ENCODE data around the gene HSF4. TPM values are rescaled to one million over a fixed set of nuclear protein-coding genes. Genes with fewer than 3 reads are reported as not detected.

HSF4 gene
- total RNA-seq, 2 donors from 2014 or later: 15.3 to 157 TPM

GRCh38 chr16:67215706-67216105, 51.2 kb downstream of the HSF4 start:
- peaks cover 0 to 22% of the 10 kb centered on the region in 2 donors for H3K4me1 ChIP-seq
- no peak overlapping the region for H3K27ac ChIP-seq
- TF ChIP-seq CTCF (IDR thresholded peaks at IDR 0.05): no peak
- no peak for DNase-seq (ENCODE audit: low spot score)
- H3K27me3 ChIP-seq: no peaks in the 10 kb centered on the region
- no peak overlapping the region for H3K4me3 ChIP-seq
- no peaks in the 10 kb centered on the region for H3K9me3 ChIP-seq
- H3K36me3 ChIP-seq: no peaks in the 10 kb centered on the region

DNA sequence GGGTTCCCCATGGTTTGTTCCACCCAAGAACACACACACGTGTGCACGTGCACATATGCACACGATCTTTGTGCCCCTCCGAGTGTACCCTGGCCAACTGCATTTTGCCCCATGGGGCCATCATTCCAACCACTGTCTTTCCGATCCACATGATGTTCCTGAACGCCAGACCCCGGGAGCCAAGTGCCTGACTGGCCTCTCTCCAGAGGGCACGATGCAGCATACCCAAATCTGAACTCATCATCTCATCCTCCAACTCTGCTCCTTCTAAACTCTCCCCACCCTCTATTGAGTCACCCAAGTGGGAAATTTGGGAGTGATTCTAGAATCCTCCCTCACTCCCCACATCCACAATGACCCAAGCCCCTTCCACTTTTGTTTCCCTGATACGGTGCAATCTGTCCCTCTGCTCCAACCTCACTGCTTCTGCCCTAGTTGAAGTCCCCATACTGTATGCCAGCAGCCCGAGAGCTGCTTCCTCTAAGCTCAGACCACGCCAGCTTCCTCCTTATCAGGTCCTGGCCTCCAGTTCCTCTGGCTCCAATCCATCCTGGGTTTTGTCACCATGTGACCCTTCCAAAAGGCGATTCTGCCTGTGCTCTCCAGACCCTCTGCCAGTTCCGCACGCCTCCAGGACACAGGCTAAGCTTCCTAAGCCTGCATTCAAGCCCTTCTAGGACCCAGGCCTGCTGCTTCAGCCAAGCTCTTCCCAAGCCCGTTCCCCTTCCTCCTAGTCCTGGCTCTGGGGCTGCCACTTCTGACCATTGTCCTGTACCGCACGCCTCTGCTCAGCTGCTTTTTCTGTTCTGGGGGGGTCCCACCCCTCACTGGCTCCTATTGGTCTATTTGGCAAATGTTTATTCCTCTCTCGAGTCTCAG, 52.3 kb downstream of the HSF4 start:
- TF ChIP-seq CTCF (IDR thresholded peaks at IDR 0.05): no peak
- Histone ChIP-seq H3K4me3 (no peak overlapping the region), H3K27me3 (no peaks in the 10 kb centered on the region), H3K27ac (peak overlapping the region; percentile 72 to 74), H3K36me3 (no peaks in the 10 kb centered on the region), H3K4me1 (peaks cover 0 to 22% of the 10 kb centered on the region in 2 donors), H3K9me3 (no peaks in the 10 kb centered on the region)
- DNase-seq (ENCODE audit: low spot score): peak; percentile 83

MicroRNAs within 50 kb of the gene (microRNA counts, 767-probe panel; counts per million panel counts)
- 0 to 1,333 counts per million in 2 donors for microRNA hsa-miR-328

Small RNA genes lying within 50 kb of the gene (microRNA-seq; reads per million reads assigned to microRNA genes)
- gene MIR328 (ENCODE audit: borderline number of aligned reads in 2 of 2, borderline replicate concordance in 1 of 2): 145 to 172 reads per million in 2 donors

Other genes with a start within 250 kb of the HSF4 start
- gene CDH16, start 245.9 kb upstream of the HSF4 start, total RNA-seq: 1 to 10 TPM in 1 of 2 donors, under 1 TPM in 1; 0.79 to 1.4 TPM
- 100 to 1,000 TPM; 173 to 266 TPM for gene RRAD, start 239.2 kb upstream of the HSF4 start, total RNA-seq
- 100 to 1,000 TPM in 1 of 2 donors, 10 to 100 TPM in 1; 75.3 to 118 TPM for gene CIAO2B, start 230.3 kb upstream of the HSF4 start, total RNA-seq
- 10 to 100 TPM; 33.1 to 51.4 TPM for gene CES2, start 229.2 kb upstream of the HSF4 start, total RNA-seq
- under 1 TPM; 0.16 to 0.89 TPM for gene CES3, start 203.5 kb upstream of the HSF4 start, total RNA-seq
- 10 to 100 TPM in 1 of 2 donors, 1 to 10 TPM in 1; 7.8 to 20.6 TPM for gene CES4A, start 176.2 kb upstream of the HSF4 start, total RNA-seq
- 10 to 100 TPM; 25.7 to 49.3 TPM for gene CBFB, start 135.6 kb upstream of the HSF4 start, total RNA-seq
- gene PHAF1, start 54.8 kb upstream of the HSF4 start, total RNA-seq: 10 to 100 TPM; 10.3 TPM
- gene B3GNT9, start 13.7 kb upstream of the HSF4 start, total RNA-seq: 10 to 100 TPM; 12.2 to 31.6 TPM
- gene TRADD, start 4.8 kb upstream of the HSF4 start, total RNA-seq: 10 to 100 TPM; 12.8 to 16.1 TPM
- gene FBXL8, start 4.8 kb upstream of the HSF4 start, total RNA-seq: 10 to 100 TPM in 1 of 2 donors, 1 to 10 TPM in 1; 9.5 to 11.6 TPM
- gene NOL3, start 5.8 kb downstream of the HSF4 start, total RNA-seq: 100 to 1,000 TPM in 1 of 2 donors, 10 to 100 TPM in 1; 87.5 to 103 TPM
- gene MATCAP1, start 19.2 kb downstream of the HSF4 start, total RNA-seq: 1 to 10 TPM; 4.2 to 7.8 TPM
- 1 to 10 TPM; 2.2 to 2.5 TPM for gene EXOC3L1, start 25.4 kb downstream of the HSF4 start, total RNA-seq
- 10 to 100 TPM; 53.8 to 70.3 TPM for gene E2F4, start 27.4 kb downstream of the HSF4 start, total RNA-seq
- 1 to 10 TPM in 1 of 2 donors, under 1 TPM in 1; 0.37 to 2.2 TPM for gene ELMO3, start 34.4 kb downstream of the HSF4 start, total RNA-seq
- gene TMEM208, start 62.4 kb downstream of the HSF4 start, total RNA-seq: 10 to 100 TPM; 16.9 to 27.8 TPM
- gene FHOD1, start 82.7 kb downstream of the HSF4 start, total RNA-seq: 10 to 100 TPM in 1 of 2 donors, 1 to 10 TPM in 1; 5.3 to 11.6 TPM
- gene SLC9A5, start 84.2 kb downstream of the HSF4 start, total RNA-seq: 1 to 10 TPM; 1.5 to 2.4 TPM
- 1 to 10 TPM; 1.1 to 3.9 TPM for gene PLEKHG4, start 114.8 kb downstream of the HSF4 start, total RNA-seq
- under 1 TPM in 1 of 2 donors, not detected in 1; 0.08 TPM for gene KCTD19, start 162.0 kb downstream of the HSF4 start, total RNA-seq
- gene LRRC36, start 162.1 kb downstream of the HSF4 start, total RNA-seq: under 1 TPM; 0.33 to 0.43 TPM
- gene TPPP3, start 228.8 kb downstream of the HSF4 start, total RNA-seq: 10 to 100 TPM; 24.1 to 56.4 TPM